ENCODE measurements around the gene MAP4K1. TPM values are rescaled to one million over a fixed set of nuclear protein-coding genes. Genes with fewer than 3 reads are reported as not detected.

The MAP4K1 gene
- total RNA-seq, 2 donors from 2014 or later, result 12.3 to 17.8 TPM

- Histone ChIP-seq H3K9ac (ENCODE audit: extremely low read depth, low read length, poor library complexity, severe bottlenecking) (peak overlapping the region; percentile 71), H3K9me3 (ENCODE audit: control insufficient read depth, low read length) (no peaks in the 10 kb centered on the region), H3K4me3 (ENCODE audit: low read length) (peak overlapping the region; percentile 99), H3K27me3 (ENCODE audit: control insufficient read depth, insufficient read depth, low read length, poor library complexity, severe bottlenecking) (no peaks in the 10 kb centered on the region), H3K4me1 (ENCODE audit: control insufficient read depth, insufficient read depth, low read length) (peaks cover 12% of the 10 kb centered on the region), H3K36me3 (ENCODE audit: control insufficient read depth, insufficient read depth, low read length) (peaks cover 18% of the 10 kb centered on the region), H3K27ac (ENCODE audit: low read depth, low read length) (no peak overlapping the region)
- peak overlapping the region; percentile 90 for H3K27ac Mint-ChIP-seq
- no peaks in the 10 kb centered on the region for H3K9me3 Mint-ChIP-seq
- peak overlapping the region; percentile 100 for H3K4me3 Mint-ChIP-seq
- no peak for TF ChIP-seq CTCF (conservative IDR thresholded peaks at IDR 0.05)
- no peaks in the 10 kb centered on the region for H3K36me3 Mint-ChIP-seq (ENCODE audit: low read depth)
- peaks cover 52% of the 10 kb centered on the region for H3K4me1 Mint-ChIP-seq
- H3K27me3 Mint-ChIP-seq (ENCODE audit: insufficient read depth), result no peaks in the 10 kb centered on the region
- WGBS, 2 experiments (ENCODE audit: insufficient coverage in 1 of 2, insufficient read length in 1 of 2), result 19 to 25% methylated on average over 10 to 15 of the region's 15 CpGs
- DNase-seq, result peak; percentile 50
These were observed 31.8 kb upstream of the MAP4K1 start for GRCh38 chr19:38649305-38650171.

- H3K4me1 Mint-ChIP-seq, result peaks cover 47% of the 10 kb centered on the region
- peak overlapping the region; percentile 99 for H3K4me3 ChIP-seq (ENCODE audit: low read length)
- peak; percentile 49 for DNase-seq
- H3K9ac ChIP-seq (ENCODE audit: extremely low read depth, low read length, poor library complexity, severe bottlenecking), result peak overlapping the region; percentile 71
- H3K27me3 Mint-ChIP-seq (ENCODE audit: insufficient read depth), result no peaks in the 10 kb centered on the region
- peak overlapping the region; percentile 100 for H3K4me3 Mint-ChIP-seq
- no peaks in the 10 kb centered on the region for H3K27me3 ChIP-seq (ENCODE audit: control insufficient read depth, insufficient read depth, low read length, poor library complexity, severe bottlenecking)
- peaks cover 10% of the 10 kb centered on the region for H3K4me1 ChIP-seq (ENCODE audit: control insufficient read depth, insufficient read depth, low read length)
- H3K9me3 Mint-ChIP-seq, result no peaks in the 10 kb centered on the region
- no peaks in the 10 kb centered on the region for H3K36me3 Mint-ChIP-seq (ENCODE audit: low read depth)
- no peaks in the 10 kb centered on the region for H3K9me3 ChIP-seq (ENCODE audit: control insufficient read depth, low read length)
- H3K27ac ChIP-seq (ENCODE audit: low read depth, low read length), result no peak overlapping the region
- no peak for TF ChIP-seq CTCF (conservative IDR thresholded peaks at IDR 0.05)
- 2 to 4% methylated on average over 11 to 13 of the region's 13 CpGs for WGBS, 2 experiments (ENCODE audit: insufficient coverage in 1 of 2, insufficient read length in 1 of 2)
- peak overlapping the region; percentile 90 for H3K27ac Mint-ChIP-seq
- H3K36me3 ChIP-seq (ENCODE audit: control insufficient read depth, insufficient read depth, low read length), result peaks cover 11% of the 10 kb centered on the region
These were observed 31.1 kb upstream of the MAP4K1 start for GRCh38 chr19:38648769-38649304.

GRCh38 chr19:38647966-38648768, 30.4 kb upstream of the MAP4K1 start:
- Mint-ChIP-seq H3K27me3 (ENCODE audit: insufficient read depth) (no peaks in the 10 kb centered on the region), H3K4me3 (peak overlapping the region; percentile 100), H3K27ac (peak overlapping the region; percentile 90), H3K36me3 (ENCODE audit: low read depth) (no peaks in the 10 kb centered on the region), H3K9me3 (no peaks in the 10 kb centered on the region), H3K4me1 (peaks cover 41% of the 10 kb centered on the region)
- H3K27me3 ChIP-seq (ENCODE audit: control insufficient read depth, insufficient read depth, low read length, poor library complexity, severe bottlenecking), result no peaks in the 10 kb centered on the region
- no peak for TF ChIP-seq CTCF (conservative IDR thresholded peaks at IDR 0.05)
- H3K36me3 ChIP-seq (ENCODE audit: control insufficient read depth, insufficient read depth, low read length), result peaks cover 7% of the 10 kb centered on the region
- peak overlapping the region; percentile 52 for H3K27ac ChIP-seq (ENCODE audit: low read depth, low read length)
- peak; percentile 61 for DNase-seq
- WGBS, 2 experiments (ENCODE audit: insufficient coverage in 1 of 2, insufficient read length in 1 of 2), result 0% methylated on average over 17 to 19 of the region's 19 CpGs
- H3K4me1 ChIP-seq (ENCODE audit: control insufficient read depth, insufficient read depth, low read length), result peaks cover 10% of the 10 kb centered on the region
- H3K9me3 ChIP-seq (ENCODE audit: control insufficient read depth, low read length), result no peaks in the 10 kb centered on the region
- peak overlapping the region; percentile 71 for H3K9ac ChIP-seq (ENCODE audit: extremely low read depth, low read length, poor library complexity, severe bottlenecking)
- H3K4me3 ChIP-seq (ENCODE audit: low read length), result peak overlapping the region; percentile 99
